ENCODE results near the gene CNPY1.
"Not testable (repeated sequence)": the region's sequence is repeated elsewhere in the genome, so short reads cannot be mapped to it uniquely, and the experiment has no call there.

CNPY1 gene

GRCh38 chr7:155521743-155522398 lies 24.5 kb downstream of the CNPY1 start:
- no peak for DNase-seq
- in situ Hi-C loops (cut with HindIII; ENCODE audit: low pct_ligation_motif_present, low pct_unique_long_range_greater_than_20kb, low sequenced_read_pairs): no loop called here

- in situ Hi-C loops (cut with HindIII; ENCODE audit: low pct_ligation_motif_present, low pct_unique_long_range_greater_than_20kb, low sequenced_read_pairs): no loop called here
- DNase-seq: no peak
These were observed 25.2 kb downstream of the CNPY1 start for GRCh38 chr7:155521007-155521742.

- DNase-seq: no peak
- in situ Hi-C loops (cut with HindIII; ENCODE audit: low pct_ligation_motif_present, low pct_unique_long_range_greater_than_20kb, low sequenced_read_pairs): no loop called here
These were observed 26.2 kb downstream of the CNPY1 start for GRCh38 chr7:155520114-155520513.

GRCh38 chr7:155519358-155519757 lies 27.0 kb downstream of the CNPY1 start:
- DNase-seq; in situ Hi-C loops (cut with HindIII; ENCODE audit: low pct_ligation_motif_present, low pct_unique_long_range_greater_than_20kb, low sequenced_read_pairs): not testable (repeated sequence)

GRCh38 chr7:155518633-155519032 lies 27.7 kb downstream of the CNPY1 start:
- in situ Hi-C loops (cut with HindIII; ENCODE audit: low pct_ligation_motif_present, low pct_unique_long_range_greater_than_20kb, low sequenced_read_pairs): no loop called here
- DNase-seq: no peak

- in situ Hi-C loops (cut with HindIII; ENCODE audit: low pct_ligation_motif_present, low pct_unique_long_range_greater_than_20kb, low sequenced_read_pairs): no loop called here
- DNase-seq: no peak
These were observed 28.4 kb downstream of the CNPY1 start for GRCh38 chr7:155517969-155518368.

- no peak for DNase-seq
- in situ Hi-C loops (cut with HindIII; ENCODE audit: low pct_ligation_motif_present, low pct_unique_long_range_greater_than_20kb, low sequenced_read_pairs): no loop called here
These were observed 28.9 kb downstream of the CNPY1 start for GRCh38 chr7:155517452-155517851.

GRCh38 chr7:155516466-155516865 lies 29.9 kb downstream of the CNPY1 start:
- DNase-seq: no peak
- in situ Hi-C loops (cut with HindIII; ENCODE audit: low pct_ligation_motif_present, low pct_unique_long_range_greater_than_20kb, low sequenced_read_pairs): no loop called here

GRCh38 chr7:155515318-155515717 lies 31.0 kb downstream of the CNPY1 start:
- no peak for DNase-seq
- in situ Hi-C loops (cut with HindIII; ENCODE audit: low pct_ligation_motif_present, low pct_unique_long_range_greater_than_20kb, low sequenced_read_pairs): no loop called here

GRCh38 chr7:155514296-155514695 lies 32.1 kb downstream of the CNPY1 start:
- no peak for DNase-seq
- in situ Hi-C loops (cut with HindIII; ENCODE audit: low pct_ligation_motif_present, low pct_unique_long_range_greater_than_20kb, low sequenced_read_pairs): no loop called here

GRCh38 chr7:155513543-155514285 lies 32.6 kb downstream of the CNPY1 start:
- in situ Hi-C loops (cut with HindIII; ENCODE audit: low pct_ligation_motif_present, low pct_unique_long_range_greater_than_20kb, low sequenced_read_pairs): no loop called here
- DNase-seq: no peak

- in situ Hi-C loops (cut with HindIII; ENCODE audit: low pct_ligation_motif_present, low pct_unique_long_range_greater_than_20kb, low sequenced_read_pairs): no loop called here
These were observed 34.0 kb downstream of the CNPY1 start for GRCh38 chr7:155512246-155512887.

GRCh38 chr7:155511702-155511996 lies 34.7 kb downstream of the CNPY1 start:
- DNase-seq: no peak
- in situ Hi-C loops (cut with HindIII; ENCODE audit: low pct_ligation_motif_present, low pct_unique_long_range_greater_than_20kb, low sequenced_read_pairs): no loop called here

More at GRCh38 chr7:155512246-155512887, 34.0 kb downstream of the CNPY1 start:
- DNase-seq: no peak

- no peak for DNase-seq
- in situ Hi-C loops (cut with HindIII; ENCODE audit: low pct_ligation_motif_present, low pct_unique_long_range_greater_than_20kb, low sequenced_read_pairs): no loop called here
These were observed 35.2 kb downstream of the CNPY1 start for GRCh38 chr7:155510975-155511701.

- DNase-seq: no peak
These were observed 36.4 kb downstream of the CNPY1 start for GRCh38 chr7:155509725-155510551.

GRCh38 chr7:155509359-155509724 lies 37.0 kb downstream of the CNPY1 start:
- no peak for DNase-seq
- in situ Hi-C loops (cut with HindIII; ENCODE audit: low pct_ligation_motif_present, low pct_unique_long_range_greater_than_20kb, low sequenced_read_pairs): no loop called here

More at GRCh38 chr7:155509725-155510551, 36.4 kb downstream of the CNPY1 start:
- in situ Hi-C loops (cut with HindIII; ENCODE audit: low pct_ligation_motif_present, low pct_unique_long_range_greater_than_20kb, low sequenced_read_pairs): no loop called here

GRCh38 chr7:155508376-155509358 lies 37.7 kb downstream of the CNPY1 start:
- in situ Hi-C loops (cut with HindIII; ENCODE audit: low pct_ligation_motif_present, low pct_unique_long_range_greater_than_20kb, low sequenced_read_pairs): no loop called here
- no peak for DNase-seq

Data from ACHN (cell line).